NT2/D1 (cell line): ENCODE results near the gene LPGAT1.

Experiments
- DNase-seq: peaks from one replicate; pipeline ENCODE4 v3.0.0-alpha.2; 2011; ENCODE audit warnings: low read depth, low spot score
- H3K27me3 ChIP-seq: 2 replicates; pipeline ENCODE4 v1.6.0; 2011; ENCODE audit warnings: mild to moderate bottlenecking; ENCODE audit not compliant: insufficient read length, insufficient read depth
- H3K36me3 ChIP-seq: 2 replicates; pipeline ENCODE4 v1.6.1; 2011; ENCODE audit warnings: mild to moderate bottlenecking, low read length, mixed read lengths; ENCODE audit not compliant: insufficient read depth, insufficient read length
- H3K4me1 ChIP-seq: 2 replicates; pipeline ENCODE4 v1.5.1; 2011; ENCODE audit not compliant: insufficient read depth, insufficient read length
- H3K4me3 ChIP-seq: 2 replicates; pipeline ENCODE4 v1.5.1; 2011; ENCODE audit warnings: low read depth; ENCODE audit not compliant: insufficient read length
- H3K9ac ChIP-seq: 2 replicates; pipeline ENCODE4 v1.6.0; 2011; ENCODE audit warnings: low read depth; ENCODE audit not compliant: insufficient read length
- H3K9me3 ChIP-seq: 2 replicates; pipeline ENCODE4 v1.5.1; 2011; ENCODE audit warnings: mild to moderate bottlenecking, low read length; ENCODE audit not compliant: insufficient read depth
- SUZ12 ChIP-seq: IDR thresholded peaks from 2 replicates; pipeline ENCODE4 v1.6.1; 2011; ENCODE audit not compliant: insufficient read length, insufficient read depth; ENCODE audit errors: extremely low read depth
- YY1 ChIP-seq: IDR thresholded peaks from 2 replicates; pipeline ENCODE4 v1.6.1; 2011; ENCODE audit not compliant: insufficient read length, insufficient read depth
- ZNF274 ChIP-seq: IDR thresholded peaks from 2 replicates; pipeline ENCODE4 v1.6.1; 2011; ENCODE audit warnings: mild to moderate bottlenecking, low read depth, low read length

Gene LPGAT1

GRCh38 chr1:211808475-211808874 lies 22.1 kb downstream of the LPGAT1 start:
- TF ChIP-seq SUZ12, result no peak
- TF ChIP-seq ZNF274, result no peak
- no peak for TF ChIP-seq YY1
- Histone ChIP-seq H3K9ac (no peak overlapping the region), H3K4me3 (no peak overlapping the region), H3K9me3 (peaks cover 13% of the 10 kb centered on the region), H3K36me3 (peaks cover 4% of the 10 kb centered on the region), H3K4me1 (no peaks in the 10 kb centered on the region), H3K27me3 (no peaks in the 10 kb centered on the region)
- no peak for DNase-seq

DNA sequence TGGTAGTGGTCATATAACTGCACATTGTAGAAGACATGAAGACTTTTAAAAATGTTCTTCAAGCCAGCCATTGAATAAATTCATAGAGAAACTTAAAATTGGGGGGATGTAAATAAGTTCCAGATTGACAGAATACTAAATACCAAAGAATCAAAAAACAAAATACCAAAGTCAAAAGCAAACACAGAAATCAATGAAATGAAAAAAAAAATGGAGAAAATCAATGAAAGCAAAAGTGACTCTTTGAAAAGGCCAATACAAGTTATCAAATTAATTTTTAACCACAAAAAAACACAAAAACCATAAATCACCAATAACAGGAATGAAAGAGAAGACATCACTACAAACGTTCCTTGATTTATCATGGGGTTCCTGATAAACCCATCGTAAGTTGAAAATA lies 25.6 kb downstream of the LPGAT1 start:
- no peak overlapping the region for H3K4me3 ChIP-seq
- no peaks in the 10 kb centered on the region for H3K4me1 ChIP-seq
- H3K9me3 ChIP-seq, result peaks cover 13% of the 10 kb centered on the region
- H3K36me3 ChIP-seq, result no peaks in the 10 kb centered on the region
- TF ChIP-seq YY1 (no peak), ZNF274 (no peak), SUZ12 (no peak)
- no peak for DNase-seq
- no peaks in the 10 kb centered on the region for H3K27me3 ChIP-seq
- H3K9ac ChIP-seq, result no peak overlapping the region

- Histone ChIP-seq H3K27me3 (no peaks in the 10 kb centered on the region), H3K36me3 (peaks cover 2% of the 10 kb centered on the region), H3K9me3 (peaks cover 6% of the 10 kb centered on the region), H3K4me1 (no peaks in the 10 kb centered on the region), H3K4me3 (no peak overlapping the region), H3K9ac (no peak overlapping the region)
- DNase-seq, result no peak
- no peak for TF ChIP-seq SUZ12
- TF ChIP-seq YY1, result no peak
- no peak for TF ChIP-seq ZNF274
Measured at GRCh38 chr1:211800925-211801607, 29.5 kb downstream of the LPGAT1 start.

- H3K9me3 ChIP-seq, result no peaks in the 10 kb centered on the region; the same call in 1 of the 2 replicates
- H3K4me1 ChIP-seq, result no peaks in the 10 kb centered on the region
- TF ChIP-seq YY1 (no peak), ZNF274 (no peak), SUZ12 (no peak)
- H3K36me3 ChIP-seq, result peaks cover 2% of the 10 kb centered on the region
- no peaks in the 10 kb centered on the region for H3K27me3 ChIP-seq
- no peak overlapping the region for H3K4me3 ChIP-seq
- no peak overlapping the region for H3K9ac ChIP-seq
- DNase-seq, result no peak
Measured at GRCh38 chr1:211797994-211798393, 32.6 kb downstream of the LPGAT1 start.

DNA sequence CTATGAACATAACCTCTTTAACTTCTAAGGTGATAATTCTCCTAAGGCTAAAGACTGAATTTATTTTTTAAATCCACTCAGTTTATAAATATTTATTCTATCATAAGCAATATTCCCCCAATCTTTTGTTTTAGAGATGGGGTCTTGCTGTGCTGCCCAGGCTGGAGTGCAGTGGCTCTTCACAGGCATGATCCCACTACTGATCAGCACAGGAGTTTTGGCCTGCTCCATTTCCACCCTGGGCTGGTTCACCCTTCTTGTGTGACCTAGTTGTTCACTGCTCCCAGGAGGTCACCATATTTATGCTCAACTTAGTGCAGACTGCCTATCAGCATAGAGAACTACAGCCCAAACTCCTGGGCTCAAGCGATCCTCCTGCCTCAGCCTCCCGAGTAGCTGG lies 38.6 kb downstream of the LPGAT1 start:
- Histone ChIP-seq H3K4me3 (no peak overlapping the region), H3K4me1 (no peaks in the 10 kb centered on the region), H3K9me3 (no peaks in the 10 kb centered on the region), H3K9ac (no peak overlapping the region), H3K36me3 (peaks cover 9% of the 10 kb centered on the region), H3K27me3 (no peaks in the 10 kb centered on the region)
- TF ChIP-seq ZNF274 (no peak), YY1 (no peak), SUZ12 (no peak)
- DNase-seq, result no peak

DNA sequence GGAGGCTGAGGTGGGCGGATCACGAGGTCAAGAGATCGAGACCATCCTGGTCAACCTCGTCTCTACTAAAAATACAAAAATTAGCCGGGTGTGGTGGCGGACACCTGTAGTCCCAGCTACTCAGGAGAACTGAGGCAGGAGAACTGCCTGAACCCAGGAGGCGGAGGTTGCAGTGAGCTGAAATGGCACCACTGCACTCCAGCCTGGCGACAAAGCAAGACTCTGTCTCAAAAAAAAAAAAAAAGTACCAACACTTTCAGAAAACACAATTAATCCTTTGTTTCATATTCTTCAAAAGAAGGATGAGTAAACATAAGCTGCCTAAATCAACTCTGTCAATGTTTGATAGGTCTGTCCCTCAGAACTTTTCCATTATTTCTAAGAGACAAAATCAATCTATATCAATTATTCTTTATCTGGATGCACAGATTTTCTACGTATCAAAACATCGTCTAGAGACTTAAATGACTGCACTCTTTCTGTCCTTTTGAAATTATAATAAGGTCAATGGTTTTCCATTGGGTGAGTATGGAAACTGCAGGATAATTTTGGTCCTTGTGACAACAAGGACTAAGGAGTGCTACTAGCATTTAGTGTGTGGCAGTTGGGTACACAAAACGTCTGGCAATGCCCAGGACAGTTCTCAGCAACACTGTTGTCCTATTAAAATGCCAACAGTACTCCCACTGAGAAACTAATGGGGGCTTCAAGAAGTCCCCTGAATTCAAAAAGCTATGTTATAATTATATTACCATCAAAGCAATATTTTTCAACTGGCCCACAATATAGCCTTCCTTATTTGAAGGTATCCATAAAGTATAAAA lies 40.7 kb downstream of the LPGAT1 start:
- no peak for DNase-seq
- Histone ChIP-seq H3K36me3 (peaks cover 7% of the 10 kb centered on the region), H3K27me3 (no peaks in the 10 kb centered on the region), H3K4me1 (no peaks in the 10 kb centered on the region), H3K4me3 (no peak overlapping the region), H3K9ac (no peak overlapping the region), H3K9me3 (no peaks in the 10 kb centered on the region)
- TF ChIP-seq SUZ12 (no peak), ZNF274 (no peak), YY1 (no peak)

- Histone ChIP-seq H3K36me3 (peaks cover 7% of the 10 kb centered on the region), H3K9me3 (no peaks in the 10 kb centered on the region), H3K27me3 (no peaks in the 10 kb centered on the region), H3K4me1 (no peaks in the 10 kb centered on the region), H3K9ac (no peak overlapping the region), H3K4me3 (no peak overlapping the region)
- TF ChIP-seq ZNF274 (no peak), SUZ12 (no peak), YY1 (no peak)
- DNase-seq, result no peak
Measured at GRCh38 chr1:211788626-211789025, 41.9 kb downstream of the LPGAT1 start.
